ENCODE measurements around the gene SYT5. TPM values are rescaled to one million over a fixed set of nuclear protein-coding genes. Genes with fewer than 3 reads are reported as not detected.

The SYT5 gene
- polyA plus RNA-seq, 3 donors: not detected

GRCh38 chr19:55158423-55158822 lies 21.7 kb downstream of the SYT5 start:
- no peak for TF ChIP-seq CTCF (IDR thresholded peaks at IDR 0.05)
- Histone ChIP-seq H3K9me3 (replicated peaks in 1 of 2; ENCODE audit: control insufficient read depth in 1 of 2, insufficient read depth in 1 of 2, low read length in 2 of 2) (peaks cover 4 to 8% of the 10 kb centered on the region in 2 donors), H3K79me2 (ENCODE audit: insufficient read depth, low read length) (no peaks in the 10 kb centered on the region), H3K27me3 (ENCODE audit: control insufficient read depth in 2 of 2, insufficient read depth in 2 of 2, low read length in 2 of 2) (peaks cover 14 to 74% of the 10 kb centered on the region in 2 donors), H3K9ac (ENCODE audit: insufficient read depth, low read length, poor library complexity, severe bottlenecking) (no peak overlapping the region), H3K4me1 (ENCODE audit: control insufficient read depth in 1 of 2, insufficient read depth in 2 of 2, low read length in 2 of 2) (peaks cover 5 to 17% of the 10 kb centered on the region in 2 donors), H3K36me3 (replicated peaks in 1 of 2; ENCODE audit: control insufficient read depth in 1 of 2, insufficient read depth in 2 of 2, low read length in 2 of 2) (no peaks in the 10 kb centered on the region), H2AFZ (ENCODE audit: insufficient read depth, low read depth, low read length, poor library complexity, severe bottlenecking) (no peak overlapping the region), H3K4me2 (replicated peaks; ENCODE audit: extremely low read depth, low read length, poor library complexity, severe bottlenecking) (no peak overlapping the region), H4K20me1 (ENCODE audit: insufficient read depth, low read length) (no peaks in the 10 kb centered on the region), H3K27ac (ENCODE audit: low read depth in 1 of 2, low read length in 2 of 2) (no peak overlapping the region), H3K4me3 (replicated peaks in 1 of 3; ENCODE audit: low read depth in 2 of 3, low read length in 3 of 3) (no peak overlapping the region)
- Mint-ChIP-seq H3K9me3 (peaks cover 3 to 21% (median 15%) of the 10 kb centered on the region in 7 donors), H3K27me3 (ENCODE audit: low read depth in 3 of 3) (peaks cover 64 to 87% (median 84%) of the 10 kb centered on the region in 3 donors), H3K4me3 (peak overlapping the region in 1 of 2 donors; percentile 27), H3K27ac (no peak overlapping the region), H3K4me1 (peaks cover 7% of the 10 kb centered on the region), H3K36me3 (peaks cover 2 to 6% of the 10 kb centered on the region in 2 donors)
- 79% methylated on average over 4 of the region's 4 CpGs for WGBS (ENCODE audit: insufficient coverage)
- no peak for DNase-seq
- intact Hi-C loops (cut with micrococcal nuclease): no loop called here

- peaks cover 7% of the 10 kb centered on the region for H3K4me1 Mint-ChIP-seq
- whole genome bisulfite sequencing (ENCODE audit: insufficient coverage): 55% methylated on average over 25 of the region's 39 CpGs
- no peak for DNase-seq
- H3K27me3 Mint-ChIP-seq (ENCODE audit: low read depth in 3 of 3): peaks cover 58 to 76% (median 75%) of the 10 kb centered on the region in 3 donors
- peak within 1 kb of the TSS in 1 of 3 experiments; percentile 20 for H3K4me3 ChIP-seq (replicated peaks in 1 of 3; ENCODE audit: low read depth in 2 of 3, low read length in 3 of 3)
- peaks cover 14 to 66% of the 10 kb centered on the region in 2 donors for H3K27me3 ChIP-seq (ENCODE audit: control insufficient read depth in 2 of 2, insufficient read depth in 2 of 2, low read length in 2 of 2)
- no peaks in the 10 kb centered on the region for H3K36me3 ChIP-seq (replicated peaks in 1 of 2; ENCODE audit: control insufficient read depth in 1 of 2, insufficient read depth in 2 of 2, low read length in 2 of 2)
- TF ChIP-seq CTCF (IDR thresholded peaks at IDR 0.05): no peak
- no peak within 1 kb of the TSS for H3K27ac Mint-ChIP-seq
- H3K79me2 ChIP-seq (ENCODE audit: insufficient read depth, low read length): no peaks in the 10 kb centered on the region
- H3K4me1 ChIP-seq (ENCODE audit: control insufficient read depth in 1 of 2, insufficient read depth in 2 of 2, low read length in 2 of 2): peaks cover 5 to 17% of the 10 kb centered on the region in 2 donors
- no peak within 1 kb of the TSS for H2AFZ ChIP-seq (ENCODE audit: insufficient read depth, low read depth, low read length, poor library complexity, severe bottlenecking)
- intact Hi-C loops (cut with micrococcal nuclease): no loop called here
- H3K9me3 ChIP-seq (replicated peaks in 1 of 2; ENCODE audit: control insufficient read depth in 1 of 2, insufficient read depth in 1 of 2, low read length in 2 of 2): peaks cover 4 to 8% of the 10 kb centered on the region in 2 donors
- peaks cover 3 to 23% (median 15%) of the 10 kb centered on the region in 7 donors for H3K9me3 Mint-ChIP-seq
- H3K4me2 ChIP-seq (replicated peaks; ENCODE audit: extremely low read depth, low read length, poor library complexity, severe bottlenecking): peak within 1 kb of the TSS; percentile 22
- H3K9ac ChIP-seq (ENCODE audit: insufficient read depth, low read length, poor library complexity, severe bottlenecking): no peak within 1 kb of the TSS
- peaks cover 2 to 6% of the 10 kb centered on the region in 2 donors for H3K36me3 Mint-ChIP-seq
- H4K20me1 ChIP-seq (ENCODE audit: insufficient read depth, low read length): no peaks in the 10 kb centered on the region
- H3K4me3 Mint-ChIP-seq: peak within 1 kb of the TSS; percentile 37 to 84
- no peak within 1 kb of the TSS for H3K27ac ChIP-seq (ENCODE audit: low read depth in 1 of 2, low read length in 2 of 2)
Measured at GRCh38 chr19:55157064-55157908, 22.8 kb downstream of the SYT5 start, which contains the start of gene TNNI3. Gene TNNI3 (minus strand): TSS chr19:55157732. CDS start chr19:55157589, 143 bp downstream.
